ENCODE measurements around the gene TMEM88. TPM values are rescaled to one million over a fixed set of nuclear protein-coding genes. Genes with fewer than 3 reads are reported as not detected.

The TMEM88 gene
- total and polyA plus RNA-seq, 2 of the 4 experiments (the other 2 are of a cell fraction), result 2.1 TPM; not detected in 1

DNA sequence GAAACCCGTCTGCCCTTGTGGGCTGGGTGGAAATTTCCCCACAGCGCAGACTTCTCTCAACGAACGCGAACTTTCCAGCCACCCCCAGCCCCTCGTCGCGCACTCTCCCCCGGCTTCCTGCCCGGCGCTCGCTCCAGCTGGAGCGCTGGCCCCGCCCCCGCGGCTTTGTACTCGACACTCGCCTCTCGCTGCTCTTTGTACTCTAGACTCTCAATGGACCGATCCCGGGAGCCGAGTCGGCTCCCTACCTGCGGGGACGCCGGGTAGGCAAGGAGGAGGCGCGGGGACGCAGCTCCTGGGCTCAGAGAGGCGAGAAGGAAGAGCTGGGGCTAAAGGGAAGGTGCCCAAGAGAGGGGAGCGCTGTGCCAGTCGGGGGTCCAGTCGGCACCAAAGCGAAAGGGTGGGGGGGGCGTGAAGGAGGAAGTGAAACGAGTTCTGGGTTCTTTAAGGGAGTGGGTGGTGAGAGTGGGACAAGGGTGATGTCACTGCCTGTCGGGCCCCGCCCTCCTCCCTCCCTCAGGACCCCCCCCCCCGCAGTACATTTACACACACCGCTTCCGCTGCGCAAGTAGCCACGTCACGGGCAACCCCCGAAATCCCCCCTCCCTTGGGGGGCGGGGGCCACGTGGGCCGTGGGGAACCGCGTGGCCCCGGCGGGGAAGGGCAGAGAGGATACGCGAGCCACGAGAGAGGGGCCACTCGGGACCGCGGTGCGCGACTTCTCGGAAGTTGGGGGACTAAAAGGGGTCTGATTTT, 11.2 kb upstream of the TMEM88 start (continued):
- TF ChIP-seq, protein P1, sequence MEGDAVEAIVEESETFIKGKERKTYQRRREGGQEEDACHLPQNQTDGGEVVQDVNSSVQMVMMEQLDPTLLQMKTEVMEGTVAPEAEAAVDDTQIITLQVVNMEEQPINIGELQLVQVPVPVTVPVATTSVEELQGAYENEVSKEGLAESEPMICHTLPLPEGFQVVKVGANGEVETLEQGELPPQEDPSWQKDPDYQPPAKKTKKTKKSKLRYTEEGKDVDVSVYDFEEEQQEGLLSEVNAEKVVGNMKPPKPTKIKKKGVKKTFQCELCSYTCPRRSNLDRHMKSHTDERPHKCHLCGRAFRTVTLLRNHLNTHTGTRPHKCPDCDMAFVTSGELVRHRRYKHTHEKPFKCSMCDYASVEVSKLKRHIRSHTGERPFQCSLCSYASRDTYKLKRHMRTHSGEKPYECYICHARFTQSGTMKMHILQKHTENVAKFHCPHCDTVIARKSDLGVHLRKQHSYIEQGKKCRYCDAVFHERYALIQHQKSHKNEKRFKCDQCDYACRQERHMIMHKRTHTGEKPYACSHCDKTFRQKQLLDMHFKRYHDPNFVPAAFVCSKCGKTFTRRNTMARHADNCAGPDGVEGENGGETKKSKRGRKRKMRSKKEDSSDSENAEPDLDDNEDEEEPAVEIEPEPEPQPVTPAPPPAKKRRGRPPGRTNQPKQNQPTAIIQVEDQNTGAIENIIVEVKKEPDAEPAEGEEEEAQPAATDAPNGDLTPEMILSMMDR (conservative IDR thresholded peaks at IDR 0.05; ENCODE audit: low read depth, low read length), result no peak
- no peak for TF ChIP-seq FOS (IDR thresholded peaks at IDR 0.05; ENCODE audit: low read depth, low read length)
- TF ChIP-seq CHD1 (IDR thresholded peaks at IDR 0.05; ENCODE audit: low read depth, low read length), result no peak; the same call in 1 of the 2 replicates

Data from IMR-90 (cell line).